Activated CD4-positive, alpha-beta T cell treated with anti-CD3 and anti-CD28 coated beads, Interleukin-2, amount 50 U/mL, for 48 hours (primary cell): Measurements from ENCODE around the gene ATP5MK.
"Not testable (repeated sequence)": the region's sequence is repeated elsewhere in the genome, so short reads cannot be mapped to it uniquely, and the experiment has no call there.

Source experiments
- DNase-seq, 2 experiments: peaks; one replicate each; pipeline ENCODE4 v3.0.0-alpha.2; 2020

The ATP5MK gene

GRCh38 chr10:103395754-103396066 is 565 bp downstream of the ATP5MK start:
- DNase-seq = peak in 1 of 2 experiments; percentile 6

GRCh38 chr10:103394180-103394579 is 2.1 kb downstream of the ATP5MK start:
- DNase-seq = no peak

GRCh38 chr10:103382769-103383168 is 13.5 kb downstream of the ATP5MK start:
- DNase-seq = no peak

GRCh38 chr10:103374263-103374662 is 22.0 kb downstream of the ATP5MK start:
- DNase-seq = no peak

GRCh38 chr10:103373544-103373943 is 22.7 kb downstream of the ATP5MK start:
- no peak for DNase-seq

- DNase-seq = peak; percentile 89 to 93
Observed at GRCh38 chr10:103367782-103368518, 28.3 kb downstream of the ATP5MK start, which contains the start of gene TAF5. Gene TAF5 (plus strand): TSS chr10:103367976. CDS start chr10:103367990, 14 bp downstream.

GRCh38 chr10:103367379-103367781 is 28.9 kb downstream of the ATP5MK start:
- DNase-seq = no peak

GRCh38 chr10:103360791-103361190 is 35.5 kb downstream of the ATP5MK start:
- DNase-seq = not testable (repeated sequence)

GRCh38 chr10:103359493-103359892 is 36.8 kb downstream of the ATP5MK start:
- not testable (repeated sequence) for DNase-seq

- no peak for DNase-seq
Observed at GRCh38 chr10:103355906-103356599, 40.2 kb downstream of the ATP5MK start.

GRCh38 chr10:103354567-103354966 is 41.7 kb downstream of the ATP5MK start:
- not testable (repeated sequence) for DNase-seq

GRCh38 chr10:103353281-103353680 is 43.0 kb downstream of the ATP5MK start:
- no peak for DNase-seq

- DNase-seq = peak; percentile 80 to 83
Observed at GRCh38 chr10:103350517-103351260, 45.6 kb downstream of the ATP5MK start, which contains the start of gene PCGF6. Gene PCGF6 (minus strand): TSS chr10:103351140. CDS start chr10:103351066, 74 bp downstream.

- DNase-seq = no peak
Observed at GRCh38 chr10:103350175-103350516, 46.1 kb downstream of the ATP5MK start.
